Measurements from ENCODE around the gene DISP2.
A peak's percentile ranks its signal among the peaks of the same experiment; 100 is the strongest.

Gene DISP2

DNA sequence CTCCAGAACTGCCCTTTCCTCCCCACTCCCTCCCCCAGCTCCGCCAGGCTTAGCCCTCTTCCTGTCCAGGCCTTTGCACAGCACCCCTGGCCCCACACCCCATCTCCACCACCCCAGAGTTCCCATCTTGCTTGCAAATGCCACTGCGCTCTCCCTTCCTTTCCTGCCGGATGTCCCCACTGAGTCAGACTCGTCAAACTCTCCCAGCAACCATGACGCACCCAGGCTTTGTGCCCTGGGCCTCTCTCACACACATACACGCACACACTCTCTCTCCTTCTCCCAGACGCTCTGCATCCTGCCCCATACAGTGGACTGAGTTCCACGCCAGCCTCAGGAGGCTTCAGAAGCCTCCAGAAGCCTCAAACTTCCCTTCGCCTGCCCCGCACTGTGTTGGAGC is 14.5 kb upstream of the DISP2 start:
- DNase-seq: no peak

DNA sequence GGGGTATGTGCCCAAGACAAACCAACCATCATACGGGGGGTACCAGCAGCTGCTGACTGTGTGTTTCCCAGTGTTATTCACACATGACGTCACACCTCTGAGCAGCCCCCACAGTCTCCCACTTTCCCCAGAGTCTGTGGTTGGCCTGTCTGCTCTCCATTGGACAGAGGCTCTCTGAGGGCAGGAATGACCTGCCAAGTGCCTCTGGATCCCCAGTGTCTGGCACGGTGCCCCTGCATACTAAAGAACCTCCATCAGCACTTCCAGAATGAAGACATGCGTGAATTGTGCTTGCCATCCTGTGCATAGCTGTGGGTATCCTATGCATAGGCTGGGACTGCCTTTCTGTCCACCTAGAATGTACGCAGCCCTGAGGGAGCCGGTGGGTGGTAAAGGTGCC is 13.8 kb upstream of the DISP2 start:
- DNase-seq: no peak

DNA sequence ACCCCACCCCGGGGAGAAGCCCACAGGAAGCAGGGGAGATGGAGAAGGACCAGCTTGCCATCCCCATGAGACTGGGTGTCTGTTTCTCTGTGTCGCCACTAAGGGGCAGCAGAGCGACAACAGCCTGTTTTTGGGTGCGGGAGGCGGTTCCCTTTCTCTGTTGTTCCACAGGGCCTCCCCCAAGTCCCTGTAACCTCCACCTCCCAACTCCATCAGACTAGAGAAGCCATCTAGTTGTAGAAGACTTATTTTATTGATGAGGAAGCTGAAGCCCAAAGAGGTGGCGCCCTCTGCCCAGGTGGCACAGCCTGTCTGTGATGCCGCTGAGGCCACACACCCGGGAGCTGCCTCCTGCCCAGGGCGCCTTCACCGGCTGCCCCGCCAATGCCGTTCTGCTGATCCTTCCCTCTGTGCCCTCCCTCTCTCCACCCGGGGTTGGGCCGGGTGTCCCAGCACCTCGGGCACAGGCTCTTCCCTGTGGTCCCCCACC is 13.3 kb upstream of the DISP2 start:
- DNase-seq: peak; percentile 17

DNA sequence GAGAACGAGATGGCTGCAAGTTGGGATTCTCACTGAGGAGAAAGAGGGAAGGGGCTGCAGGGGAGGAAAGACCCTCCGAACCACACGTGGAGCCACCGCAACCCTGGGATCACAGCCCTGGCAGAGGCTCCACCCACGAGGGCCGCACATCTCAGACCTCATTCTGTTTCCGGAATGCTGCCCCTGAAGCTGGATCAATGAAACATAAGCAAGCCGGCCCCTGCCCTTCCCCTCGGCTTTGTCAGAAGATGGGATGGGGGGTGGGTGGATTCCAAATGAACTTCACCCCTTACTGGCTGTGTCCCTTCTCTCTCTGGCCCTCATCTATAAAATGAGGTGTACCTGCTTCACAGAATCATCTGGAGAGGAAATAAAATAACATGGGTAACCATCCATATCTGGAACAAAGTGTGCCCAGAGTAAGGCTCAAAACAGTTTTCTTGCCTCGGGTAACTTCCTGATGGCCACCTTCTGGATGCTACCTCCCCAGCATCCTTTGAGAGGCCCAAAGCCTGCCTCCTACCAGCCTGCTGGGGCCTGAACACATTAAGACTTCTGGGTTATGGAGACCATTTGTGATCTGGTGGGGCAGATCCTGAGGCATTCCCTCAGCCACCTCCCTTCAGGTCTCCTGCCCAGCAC is 12.7 kb upstream of the DISP2 start:
- no peak for DNase-seq

DNA sequence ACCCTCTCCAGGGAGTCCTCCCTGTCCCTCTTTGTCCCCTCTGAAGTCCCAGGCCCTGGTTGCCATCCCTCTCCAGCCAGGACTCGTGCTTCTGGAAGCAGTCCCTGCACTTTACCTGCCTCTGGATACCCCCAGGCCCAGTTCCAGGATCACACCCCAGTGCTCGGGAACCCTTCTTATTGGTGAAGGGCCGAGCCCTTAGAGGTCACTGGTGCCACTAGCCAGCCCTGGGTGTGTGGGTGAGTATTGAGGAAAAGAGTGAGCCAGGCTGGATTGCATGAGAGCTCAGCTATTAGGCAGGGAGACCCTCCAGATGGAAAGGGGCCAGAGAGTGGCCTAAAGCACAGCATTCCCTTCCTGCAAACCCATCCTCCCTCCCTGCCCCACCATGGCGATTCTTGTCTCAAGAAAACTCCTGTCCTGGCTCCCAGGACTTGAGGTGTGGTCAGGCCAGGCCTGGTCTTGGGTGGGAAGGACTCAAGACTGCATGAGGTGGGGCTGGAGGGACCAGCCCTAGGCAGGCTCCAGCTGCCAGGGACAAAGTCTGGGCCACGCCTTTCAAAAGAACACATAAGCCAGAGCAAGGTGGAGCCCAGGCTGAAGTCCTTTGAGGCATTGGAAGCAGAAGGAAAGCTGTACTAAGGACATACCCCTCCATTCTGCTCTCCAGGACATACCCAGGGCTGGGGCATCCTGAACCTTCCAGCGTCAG is 12.0 kb upstream of the DISP2 start:
- no peak for DNase-seq

DNA sequence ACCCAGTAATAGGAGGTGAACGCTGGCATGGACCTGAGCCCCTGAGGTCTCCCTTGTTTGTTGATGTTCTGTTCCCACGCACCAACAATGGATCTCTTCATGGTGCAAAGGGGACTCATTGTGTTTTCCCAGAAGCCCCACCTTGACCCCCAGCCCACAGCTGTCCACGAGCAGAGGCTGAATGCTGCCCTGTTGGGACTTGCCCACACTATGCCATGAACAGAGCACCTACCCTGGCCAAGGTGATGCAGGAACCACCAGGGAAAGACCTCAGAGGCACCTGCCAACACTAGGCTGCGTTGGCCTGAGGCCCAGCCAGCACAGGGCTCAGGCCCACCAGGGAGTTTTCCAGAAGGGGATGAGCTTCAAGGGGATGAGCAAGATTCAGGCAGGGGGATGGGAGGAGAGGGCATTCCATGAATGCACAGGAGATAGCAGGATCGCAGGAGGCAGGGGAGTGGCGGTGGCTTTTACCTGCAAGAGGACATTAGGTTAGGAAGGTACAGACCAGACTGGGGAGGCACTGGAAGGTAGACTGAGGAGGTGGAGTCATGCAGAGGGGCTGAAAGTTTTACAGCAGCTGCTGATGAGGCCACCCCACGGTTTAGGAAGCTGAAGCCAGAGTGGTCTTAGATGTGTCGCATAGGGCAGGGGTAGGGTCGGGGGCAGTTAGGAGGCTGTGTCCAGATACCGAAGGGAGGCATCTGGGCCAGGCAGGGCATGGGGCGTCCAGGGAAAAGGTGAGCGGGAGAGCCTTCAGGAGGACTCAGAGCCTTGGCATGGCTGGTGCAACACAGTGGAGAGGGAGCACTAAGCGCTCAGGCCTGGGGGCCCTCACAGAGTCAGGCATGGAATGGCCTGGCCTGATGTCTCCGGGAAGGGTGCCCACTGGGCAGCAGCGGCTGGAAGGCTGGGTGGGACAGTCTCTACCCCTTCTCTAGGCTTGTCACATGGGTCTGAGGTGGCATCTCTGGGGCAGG is 11.2 kb upstream of the DISP2 start:
- DNase-seq: no peak

DNA sequence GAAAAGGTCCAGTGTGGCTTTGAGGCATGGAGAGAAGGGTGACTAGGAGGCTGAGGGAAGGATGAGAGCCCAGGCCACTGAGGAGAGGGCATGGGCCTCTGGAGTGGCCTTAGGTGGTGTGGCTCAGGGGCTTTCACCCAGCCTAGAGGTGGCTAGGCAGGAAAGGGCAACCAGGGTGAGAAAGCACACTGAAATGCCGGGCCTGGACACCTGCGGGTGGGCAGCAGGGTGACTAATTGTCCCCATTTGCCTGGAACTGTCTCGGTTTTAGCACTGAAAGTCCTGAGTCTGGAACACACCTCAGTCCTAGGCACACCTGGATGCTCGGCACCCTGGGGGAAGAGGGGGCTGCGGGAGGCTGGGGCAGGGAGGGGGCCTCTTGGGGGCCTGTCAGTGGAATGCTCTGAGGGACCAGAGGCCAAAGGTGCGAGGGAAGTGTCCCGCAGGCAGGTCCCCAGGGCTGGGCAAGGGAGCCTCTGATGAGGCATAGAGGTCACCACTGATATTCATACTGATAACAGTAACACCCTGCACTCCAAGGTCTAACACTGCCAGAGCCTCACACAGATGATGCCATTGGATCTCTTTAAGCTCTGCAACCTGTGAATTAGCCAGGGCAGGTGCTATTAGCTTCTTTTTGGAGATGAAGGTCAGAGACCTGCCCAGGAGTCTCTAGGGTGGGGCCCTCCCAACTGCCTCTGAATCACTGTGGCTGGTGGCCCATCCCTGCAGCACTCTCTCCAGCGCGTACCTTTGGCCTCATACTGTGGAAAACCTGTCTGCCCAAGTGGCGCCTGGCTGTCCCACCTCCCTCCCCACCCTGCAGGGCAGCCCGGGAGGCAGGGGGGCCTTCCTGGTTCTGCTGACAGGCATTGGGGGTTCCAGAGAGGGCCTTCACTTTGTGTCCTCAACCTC is 10.2 kb upstream of the DISP2 start:
- DNase-seq: no peak

DNA sequence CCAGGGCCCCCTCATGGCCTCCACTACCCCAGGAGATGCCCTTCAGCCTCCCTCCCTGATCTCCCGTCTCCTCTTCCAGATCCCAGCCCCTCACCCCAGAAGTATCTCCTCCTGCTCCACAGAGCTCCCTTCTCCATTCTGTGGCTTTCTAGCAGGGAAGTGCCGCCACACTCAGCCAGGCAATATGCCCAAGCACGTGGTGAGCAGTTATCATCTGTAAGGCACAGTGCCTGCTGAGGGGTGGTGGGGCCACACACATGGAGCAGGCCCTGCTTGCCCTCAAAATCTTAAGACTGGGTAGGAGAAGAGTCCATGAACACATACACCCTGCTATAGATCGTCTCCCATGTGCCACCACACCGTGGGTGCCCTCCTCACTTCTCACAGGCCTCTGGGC is 9.5 kb upstream of the DISP2 start:
- no peak for DNase-seq

DNA sequence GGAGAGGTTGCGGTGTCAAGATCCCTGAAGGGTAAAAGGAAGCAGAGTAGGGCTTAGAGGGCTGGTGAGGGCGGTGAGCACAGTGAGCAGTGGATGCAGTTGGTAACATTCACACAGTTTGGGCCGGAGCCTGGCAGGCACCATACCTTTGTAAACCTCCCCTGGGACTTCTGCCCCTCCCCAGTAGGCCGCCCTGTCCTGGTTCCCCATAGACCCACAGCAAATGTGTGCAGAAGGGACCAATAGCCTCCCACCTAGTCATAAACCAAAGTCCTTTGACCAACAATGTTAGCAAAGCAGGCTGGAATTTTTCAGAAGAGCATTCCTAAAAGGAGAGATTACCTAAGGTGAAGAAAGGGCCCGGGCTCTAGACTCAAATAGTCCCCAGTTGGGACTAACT is 8.9 kb upstream of the DISP2 start:
- DNase-seq: no peak

DNA sequence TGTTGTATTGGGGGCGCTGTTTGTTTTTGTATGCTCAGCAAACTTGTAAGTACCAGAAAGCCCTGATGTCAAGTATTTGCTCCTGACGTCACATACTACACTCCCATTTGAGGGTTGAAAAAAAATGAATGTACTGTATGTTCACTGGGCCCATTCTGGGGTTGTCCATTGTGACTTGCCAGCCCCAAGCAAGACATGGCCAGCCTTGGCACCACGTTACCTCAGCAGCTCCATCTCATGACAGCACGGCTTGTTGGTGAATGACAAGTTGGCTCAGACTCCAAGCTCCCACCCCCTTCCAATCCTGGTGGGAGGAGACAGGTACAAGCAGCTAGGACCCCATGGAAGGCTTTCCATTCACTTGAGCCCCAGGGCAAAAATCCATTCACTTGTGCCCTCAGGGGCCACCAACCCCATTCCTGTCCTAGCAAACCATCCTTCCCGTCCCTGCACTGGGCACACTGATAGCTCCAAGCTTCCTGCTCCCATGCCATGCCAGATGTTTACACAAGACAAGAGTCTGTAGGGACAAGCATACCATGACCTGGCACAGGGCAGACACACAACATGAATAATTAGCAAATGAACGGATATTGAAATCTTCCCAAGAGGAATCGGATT is 5.6 kb upstream of the DISP2 start:
- no peak for DNase-seq

DNA sequence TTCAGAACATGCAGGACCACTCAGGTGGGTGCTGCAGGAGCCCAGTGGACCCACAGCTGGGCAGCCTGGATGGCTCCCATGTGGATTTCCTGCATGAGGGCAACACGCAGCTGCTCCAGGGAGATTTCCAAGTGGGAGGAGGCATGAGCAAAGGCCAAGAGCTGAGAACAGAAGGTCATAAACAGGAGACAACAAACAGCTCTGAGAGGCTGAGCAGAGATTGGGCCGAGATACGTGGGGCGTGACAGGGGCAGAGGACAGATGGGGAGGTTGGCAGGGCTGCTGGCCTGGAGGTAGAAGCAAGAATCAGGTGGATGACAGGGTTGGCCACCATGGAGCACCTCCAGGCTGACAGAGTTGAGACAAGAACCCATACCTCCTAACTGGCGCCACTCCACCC is 4.3 kb upstream of the DISP2 start:
- DNase-seq: no peak

DNA sequence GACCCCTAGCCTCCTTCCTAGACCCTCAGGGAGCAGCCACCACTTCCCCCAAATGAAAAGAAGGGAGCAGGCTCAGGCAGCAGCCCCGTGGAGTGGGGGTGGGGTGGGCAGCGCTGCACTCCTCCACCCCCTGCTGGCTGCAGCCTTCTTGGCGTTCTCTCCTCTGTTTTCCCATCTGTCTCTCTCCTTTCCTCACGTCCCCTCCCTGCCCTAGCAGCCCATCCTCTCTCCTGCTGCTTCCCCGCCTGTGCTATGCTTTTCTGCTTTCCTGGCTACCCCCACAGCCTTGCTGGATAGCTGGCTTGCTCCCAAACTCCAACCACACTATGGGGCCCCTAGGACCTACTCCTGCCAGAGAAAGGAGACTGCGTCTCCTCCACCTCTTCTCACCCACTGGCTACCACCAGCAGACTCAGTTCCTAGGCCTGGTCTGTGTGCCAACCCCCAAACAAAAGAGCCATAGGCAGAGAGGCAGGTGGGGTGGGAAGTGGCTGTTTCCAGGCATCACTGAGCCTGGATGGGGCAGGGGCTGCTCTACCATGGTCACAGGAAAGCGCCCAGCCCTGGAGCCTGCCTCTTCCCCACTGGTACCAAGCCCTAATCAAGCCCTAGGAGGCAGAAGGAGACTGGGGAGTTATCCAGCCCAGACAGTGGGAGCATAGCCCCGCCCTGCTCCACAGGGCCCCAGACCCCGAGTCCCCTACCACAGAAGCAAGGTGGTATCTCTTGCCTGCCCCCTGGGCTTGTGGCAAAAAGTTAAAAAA is 3.4 kb upstream of the DISP2 start:
- DNase-seq: no peak

DNA sequence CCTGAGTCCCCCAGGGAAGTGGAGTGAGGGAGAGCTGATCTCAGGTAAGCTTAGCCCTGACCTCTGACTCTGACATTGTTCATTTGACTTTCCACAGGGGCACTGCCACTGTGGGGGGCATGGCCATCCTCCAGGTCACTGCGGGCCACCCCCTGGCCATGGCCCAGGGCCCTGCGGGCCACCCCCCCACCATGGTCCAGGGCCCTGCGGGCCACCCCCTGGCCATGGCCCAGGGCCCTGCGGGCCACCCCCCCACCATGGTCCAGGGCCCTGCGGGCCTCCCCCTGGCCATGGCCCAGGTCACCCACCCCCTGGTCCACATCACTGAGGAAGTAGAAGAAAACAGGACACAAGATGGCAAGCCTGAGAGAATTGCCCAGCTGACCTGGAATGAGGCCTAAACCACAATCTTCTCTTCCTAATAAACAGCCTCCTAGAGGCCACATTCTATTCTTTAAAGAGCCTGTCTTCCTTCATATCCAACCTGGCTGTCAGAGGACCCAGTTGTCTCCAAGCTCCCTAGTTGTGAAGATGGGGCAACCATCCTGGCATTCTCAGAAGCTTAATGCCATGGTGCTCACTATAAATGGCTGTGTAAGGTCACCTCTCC is 1.9 kb upstream of the DISP2 start:
- DNase-seq: no peak

DNA sequence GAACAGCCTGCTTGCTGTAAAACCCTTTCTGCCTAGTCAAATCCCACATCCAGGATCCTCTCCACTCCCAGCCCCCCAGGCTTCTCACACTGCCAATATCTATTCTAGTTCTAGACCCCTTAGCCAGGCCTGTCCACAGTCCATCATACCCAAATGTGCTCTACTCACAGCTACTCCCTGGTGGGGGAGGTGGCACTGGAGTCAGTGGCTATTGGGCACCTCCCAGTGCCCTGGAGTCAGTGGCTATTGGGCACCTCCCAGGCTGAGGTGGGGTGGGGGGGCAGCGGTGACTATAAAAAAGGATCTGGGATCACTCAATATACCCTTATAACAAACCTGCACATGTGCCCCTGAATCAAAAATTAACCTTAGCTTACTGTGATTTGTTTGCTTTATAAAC is 773 bp upstream of the DISP2 start:
- no peak for DNase-seq

DNA sequence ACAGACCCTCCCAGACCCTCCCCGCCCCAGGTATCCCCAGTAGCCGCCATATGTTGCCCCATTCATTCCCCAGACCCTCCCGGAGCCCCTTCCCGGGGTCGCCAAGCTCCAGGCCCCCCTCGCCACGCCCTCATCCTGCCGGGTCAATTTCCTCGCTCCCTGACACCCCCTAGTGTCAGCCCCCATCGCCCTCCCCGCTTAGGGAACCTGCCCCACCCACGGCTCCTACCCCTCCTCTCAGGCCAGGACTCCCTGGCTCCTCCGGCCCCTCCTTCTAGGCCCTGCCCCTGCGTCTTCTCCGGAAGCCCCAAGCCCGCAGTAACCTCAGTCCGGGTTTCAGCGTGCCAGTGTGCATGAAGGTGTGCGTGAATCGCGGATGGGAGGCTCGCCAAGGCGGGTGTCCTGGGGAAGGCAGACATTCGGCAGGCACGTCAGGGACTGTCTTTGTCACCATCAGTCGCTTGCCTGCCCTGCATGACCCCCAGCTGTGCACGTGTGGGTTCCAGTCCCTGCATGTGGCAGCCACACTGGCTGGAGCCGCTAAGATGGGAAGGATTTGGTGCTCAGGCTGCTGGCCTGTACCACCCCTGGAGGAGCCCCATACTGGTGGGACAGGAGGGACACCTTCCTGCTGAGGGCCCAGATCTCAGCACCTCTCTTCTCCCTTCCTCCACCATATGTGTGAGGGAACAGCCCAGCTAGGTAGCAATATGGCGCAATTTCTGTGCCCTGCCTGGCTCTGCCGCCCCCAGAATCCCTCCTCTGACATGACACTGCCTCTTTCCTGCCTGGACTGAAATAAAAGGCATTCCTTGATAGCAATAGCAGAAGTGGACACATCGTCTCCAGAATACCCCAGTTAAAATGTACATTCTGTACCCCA is 693 bp downstream of the DISP2 start:
- DNase-seq: no peak

DNA sequence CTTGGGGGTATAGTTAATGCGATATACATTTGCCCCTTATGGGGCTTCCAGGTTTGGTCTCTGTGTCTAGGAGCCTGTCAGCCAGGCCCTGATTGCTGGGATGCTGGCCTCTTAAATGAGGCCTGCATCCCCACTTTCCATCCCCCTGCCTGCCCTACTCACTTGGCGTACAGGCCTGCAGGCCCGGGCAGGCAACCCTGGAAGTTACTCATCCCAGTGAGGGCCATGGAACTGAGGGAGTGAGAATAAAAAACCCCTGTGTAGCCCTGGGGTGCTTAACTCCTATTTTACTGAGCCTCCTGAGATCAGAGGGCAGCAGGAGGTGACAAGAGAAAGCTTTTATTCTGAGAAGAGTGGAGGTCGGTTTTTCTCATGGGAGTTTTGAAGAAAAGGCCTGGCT is 2.0 kb downstream of the DISP2 start:
- no peak for DNase-seq

DNA sequence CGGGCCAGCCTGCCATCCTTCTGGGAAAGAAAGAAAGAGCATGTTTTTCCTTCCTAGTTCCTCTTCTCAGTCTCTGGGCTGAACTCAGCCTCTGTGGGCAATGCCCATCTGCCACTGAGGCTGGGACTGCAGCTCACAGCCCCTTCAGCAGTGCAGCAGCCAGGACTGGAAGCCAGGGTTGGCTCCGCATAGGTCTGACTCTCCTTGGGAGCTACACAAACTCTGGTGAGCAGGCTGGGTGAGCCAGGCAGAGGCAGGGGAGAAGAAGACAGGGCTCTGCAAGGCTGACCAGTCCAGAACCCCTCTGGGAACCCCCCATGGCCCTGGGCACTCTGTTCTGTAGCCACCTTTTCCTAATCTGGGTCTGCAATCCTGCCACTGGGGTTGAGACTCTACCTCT is 3.6 kb downstream of the DISP2 start:
- DNase-seq: no peak

DNA sequence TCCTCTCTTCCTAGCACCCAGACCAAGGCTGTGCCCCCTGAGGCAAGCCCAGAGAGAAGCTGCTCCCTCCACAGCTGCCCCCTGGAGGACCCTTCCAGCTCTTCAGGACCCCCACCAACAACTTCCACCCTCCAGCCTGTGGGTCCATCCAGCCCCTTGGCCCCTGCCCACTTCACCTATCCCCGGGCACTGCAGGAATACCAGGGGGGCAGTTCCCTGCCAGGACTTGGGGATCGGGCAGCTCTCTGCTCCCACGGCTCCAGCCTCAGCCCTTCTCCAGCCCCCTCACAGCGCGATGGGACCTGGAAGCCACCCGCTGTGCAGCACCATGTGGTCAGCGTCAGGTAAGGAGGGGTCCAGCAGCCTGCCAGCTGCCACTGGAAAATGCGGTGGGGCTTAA is 5.6 kb downstream of the DISP2 start:
- DNase-seq: no peak

DNA sequence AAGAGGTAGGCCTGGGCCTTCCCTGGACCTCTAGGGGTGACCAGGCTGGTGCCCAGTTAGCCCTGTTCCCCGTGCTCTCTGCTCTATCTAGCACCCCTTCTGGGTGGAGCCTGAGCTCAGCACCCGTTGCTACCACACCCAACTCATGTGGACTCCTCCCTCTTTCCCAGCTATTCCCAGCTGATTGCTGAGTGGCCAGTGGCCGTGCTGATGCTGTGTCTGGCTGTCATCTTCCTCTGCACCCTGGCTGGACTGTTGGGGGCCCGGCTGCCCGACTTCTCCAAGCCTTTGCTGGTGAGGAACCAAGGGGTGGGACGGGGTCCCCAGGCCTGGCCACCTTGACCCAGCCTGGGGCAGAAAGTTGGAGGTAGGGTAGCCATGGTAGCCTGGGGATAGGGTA is 6.2 kb downstream of the DISP2 start:
- DNase-seq: no peak

DNA sequence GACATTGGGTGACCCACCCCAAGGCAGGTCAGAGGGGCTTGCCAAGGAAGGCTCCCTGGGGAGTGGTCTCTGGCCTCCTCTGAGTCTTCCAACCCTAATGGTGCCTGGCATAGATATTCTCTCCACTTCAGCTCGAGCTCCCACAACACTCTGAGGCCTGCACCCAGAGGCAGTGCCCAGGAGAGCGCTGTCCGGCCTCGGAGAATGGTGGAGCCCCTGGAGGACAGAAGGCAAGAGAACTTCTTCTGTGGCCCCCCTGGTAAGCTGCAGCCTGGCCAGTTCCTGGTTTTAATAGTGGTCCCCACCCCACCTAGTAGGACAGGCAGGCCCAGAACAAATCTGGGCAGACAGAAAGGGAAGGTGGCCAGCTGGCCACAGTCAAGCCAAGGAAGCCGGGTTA is 7.0 kb downstream of the DISP2 start:
- DNase-seq: no peak

Data from KG1 (cell line).